NCI-H526 (cell line): ENCODE measurements around the gene GCNT1.
A peak's percentile ranks its signal among the peaks of the same experiment; 100 is the strongest.
"Not testable (repeated sequence)": the region's sequence is repeated elsewhere in the genome, so short reads cannot be mapped to it uniquely, and the experiment has no call there.

Experiments
- DNase-seq, 2 experiments: peaks; one replicate each; lab custom pipeline; 2025; lab: John Stamatoyannopoulos, UW

The GCNT1 gene

GRCh38 chr9:76443887-76444286 is 15.1 kb upstream of the GCNT1 start:
- no peak for DNase-seq

- DNase-seq, result no peak
Observed at GRCh38 chr9:76444322-76444929, 14.6 kb upstream of the GCNT1 start.

- DNase-seq, result no peak
Observed at GRCh38 chr9:76445976-76446375, 13.0 kb upstream of the GCNT1 start.

- DNase-seq, result no peak
Observed at GRCh38 chr9:76448501-76448900, 10.5 kb upstream of the GCNT1 start.

- no peak for DNase-seq
Observed at GRCh38 chr9:76451234-76451633, 7.7 kb upstream of the GCNT1 start.

GRCh38 chr9:76452839-76453238 is 6.1 kb upstream of the GCNT1 start:
- DNase-seq, result no peak

GRCh38 chr9:76453785-76454184 is 5.2 kb upstream of the GCNT1 start:
- no peak for DNase-seq

GRCh38 chr9:76454311-76454710 is 4.7 kb upstream of the GCNT1 start:
- no peak for DNase-seq

GRCh38 chr9:76456202-76456926 is 2.6 kb upstream of the GCNT1 start:
- peak in 1 of 2 experiments; percentile 32 for DNase-seq

GRCh38 chr9:76459694-76460635 is 983 bp downstream of the GCNT1 start:
- peak; percentile 30 to 75 for DNase-seq

- no peak for DNase-seq
Observed at GRCh38 chr9:76462126-76462525, 3.1 kb downstream of the GCNT1 start.

GRCh38 chr9:76463211-76463610 is 4.2 kb downstream of the GCNT1 start:
- DNase-seq, result peak; percentile 85 to 86

GRCh38 chr9:76464706-76465105 is 5.7 kb downstream of the GCNT1 start:
- DNase-seq, result no peak

GRCh38 chr9:76465442-76466298 is 6.7 kb downstream of the GCNT1 start:
- DNase-seq, result no peak

GRCh38 chr9:76466299-76466605 is 7.3 kb downstream of the GCNT1 start:
- DNase-seq, result no peak

- no peak for DNase-seq
Observed at GRCh38 chr9:76474419-76474818, 15.4 kb downstream of the GCNT1 start.

- DNase-seq, result no peak
Observed at GRCh38 chr9:76475686-76476085, 16.7 kb downstream of the GCNT1 start.

- DNase-seq, result not testable (repeated sequence)
Observed at GRCh38 chr9:76477818-76478217, 18.8 kb downstream of the GCNT1 start.

GRCh38 chr9:76478226-76478625 is 19.2 kb downstream of the GCNT1 start:
- no peak for DNase-seq

GRCh38 chr9:76479337-76479736 is 20.4 kb downstream of the GCNT1 start:
- not testable (repeated sequence) for DNase-seq

GRCh38 chr9:76486151-76486550 is 27.2 kb downstream of the GCNT1 start:
- no peak for DNase-seq
